NCI-H146 (cell line): ENCODE data around the gene FDX2.
A peak's percentile ranks its signal among the peaks of the same experiment; 100 is the strongest.

ENCODE experiments used
- DNase-seq: peaks from one replicate; lab custom pipeline; 2025; lab: John Stamatoyannopoulos, UW

The FDX2 gene

GRCh38 chr19:10299545-10300458, 16.0 kb downstream of the FDX2 start:
- DNase-seq, result no peak

DNA sequence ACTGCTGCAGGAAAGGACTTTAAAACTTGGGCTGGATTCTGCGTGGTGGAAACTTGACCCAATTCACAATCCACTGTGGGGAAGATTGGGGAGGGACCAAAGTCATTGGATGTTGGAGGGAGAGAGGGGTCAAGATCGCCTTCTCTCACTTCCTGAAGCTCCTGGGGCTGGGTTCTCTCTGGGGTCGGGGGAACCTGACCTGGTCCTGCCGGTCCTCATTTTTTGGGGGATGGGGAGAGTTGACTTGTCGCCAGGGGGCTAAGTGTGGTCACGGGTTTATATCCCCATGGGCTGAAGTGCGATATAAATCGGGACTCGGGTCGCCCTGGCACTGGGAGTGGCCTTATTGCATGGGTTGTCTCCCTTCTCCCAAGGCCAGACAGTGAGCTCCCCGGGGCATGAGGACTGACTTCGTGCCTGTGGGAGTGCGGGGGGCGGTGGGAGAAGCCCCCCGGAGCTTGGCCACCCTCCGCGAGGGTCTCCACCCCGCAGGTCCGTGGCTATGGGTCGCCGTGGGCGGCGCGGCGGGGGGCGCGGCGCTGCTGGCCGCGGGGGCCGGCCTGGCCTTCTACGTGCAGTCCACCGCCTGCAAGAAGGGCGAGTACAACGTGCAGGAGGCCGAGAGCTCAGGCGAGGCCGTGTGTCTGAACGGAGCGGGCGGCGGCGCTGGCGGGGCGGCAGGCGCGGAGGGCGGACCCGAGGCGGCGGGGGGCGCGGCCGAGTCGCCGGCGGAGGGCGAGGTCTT, 19.8 kb downstream of the FDX2 start:
- no peak for DNase-seq

DNA sequence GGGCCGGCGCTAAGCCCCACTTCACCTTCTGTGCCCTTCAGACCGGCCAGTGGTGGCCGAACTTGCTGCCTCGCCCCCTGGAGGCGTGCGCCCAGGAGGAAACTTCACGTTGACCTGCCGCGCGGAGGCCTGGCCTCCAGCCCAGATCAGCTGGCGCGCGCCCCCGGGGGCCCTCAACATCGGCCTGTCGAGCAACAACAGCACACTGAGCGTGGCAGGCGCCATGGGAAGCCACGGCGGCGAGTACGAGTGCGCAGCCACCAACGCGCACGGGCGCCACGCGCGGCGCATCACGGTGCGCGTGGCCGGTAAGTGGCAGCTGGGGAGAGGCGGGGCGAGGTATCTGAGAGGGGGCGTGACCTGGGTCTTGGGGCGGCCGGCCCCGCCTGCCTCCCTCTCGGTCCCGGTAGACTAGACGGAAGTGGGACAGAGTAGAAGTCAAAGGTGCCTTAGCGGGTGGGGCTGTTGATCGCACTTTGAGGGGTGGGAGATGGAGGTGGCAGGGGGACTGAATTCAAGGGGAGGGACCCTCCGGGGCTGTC, 20.4 kb downstream of the FDX2 start:
- DNase-seq, result no peak

GRCh38 chr19:10294368-10294697, 21.5 kb downstream of the FDX2 start:
- no peak for DNase-seq

DNA sequence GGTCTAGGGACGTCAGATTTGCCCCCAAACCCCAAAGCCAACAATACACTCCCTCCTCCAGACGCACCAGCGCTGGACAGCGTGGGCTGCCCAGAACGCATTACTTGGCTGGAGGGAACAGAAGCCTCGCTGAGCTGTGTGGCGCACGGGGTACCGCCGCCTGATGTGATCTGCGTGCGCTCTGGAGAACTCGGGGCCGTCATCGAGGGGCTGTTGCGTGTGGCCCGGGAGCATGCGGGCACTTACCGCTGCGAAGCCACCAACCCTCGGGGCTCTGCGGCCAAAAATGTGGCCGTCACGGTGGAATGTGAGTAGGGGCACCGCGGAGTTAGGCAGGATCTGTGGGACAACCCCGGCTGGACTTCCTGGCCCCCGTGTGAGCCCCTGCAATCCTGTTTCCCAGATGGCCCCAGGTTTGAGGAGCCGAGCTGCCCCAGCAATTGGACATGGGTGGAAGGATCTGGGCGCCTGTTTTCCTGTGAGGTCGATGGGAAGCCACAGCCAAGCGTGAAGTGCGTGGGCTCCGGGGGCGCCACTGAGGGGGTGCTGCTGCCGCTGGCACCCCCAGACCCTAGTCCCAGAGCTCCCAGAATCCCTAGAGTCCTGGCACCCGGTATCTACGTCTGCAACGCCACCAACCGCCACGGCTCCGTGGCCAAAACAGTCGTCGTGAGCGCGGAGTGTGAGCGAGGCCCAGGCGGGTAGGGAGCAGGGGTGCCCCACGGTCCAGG, 22.0 kb downstream of the FDX2 start:
- DNase-seq, result no peak

GRCh38 chr19:10292789-10293636, 22.8 kb downstream of the FDX2 start:
- no peak for DNase-seq

- peak; percentile 85 for DNase-seq
Measured at GRCh38 chr19:10292206-10292788, 23.5 kb downstream of the FDX2 start.

DNA sequence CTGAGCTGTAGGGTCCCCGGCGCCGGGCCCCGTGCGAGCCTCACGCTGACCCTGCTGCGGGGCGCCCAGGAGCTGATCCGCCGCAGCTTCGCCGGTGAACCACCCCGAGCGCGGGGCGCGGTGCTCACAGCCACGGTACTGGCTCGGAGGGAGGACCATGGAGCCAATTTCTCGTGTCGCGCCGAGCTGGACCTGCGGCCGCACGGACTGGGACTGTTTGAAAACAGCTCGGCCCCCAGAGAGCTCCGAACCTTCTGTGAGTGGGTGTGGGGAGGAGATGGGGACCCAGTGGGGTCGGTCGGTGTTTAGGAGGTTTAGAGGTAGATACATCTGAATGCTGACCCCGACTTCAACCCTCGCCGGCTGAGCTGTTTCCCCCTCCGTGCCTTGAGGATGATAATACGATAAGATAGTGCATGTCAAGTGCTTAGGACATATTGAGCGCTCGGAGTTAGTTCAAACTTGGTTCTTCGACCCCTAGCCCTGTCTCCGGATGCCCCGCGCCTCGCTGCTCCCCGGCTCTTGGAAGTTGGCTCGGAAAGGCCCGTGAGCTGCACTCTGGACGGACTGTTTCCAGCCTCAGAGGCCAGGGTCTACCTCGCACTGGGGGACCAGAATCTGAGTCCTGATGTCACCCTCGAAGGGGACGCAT, 24.1 kb downstream of the FDX2 start:
- peak; percentile 54 for DNase-seq

DNA sequence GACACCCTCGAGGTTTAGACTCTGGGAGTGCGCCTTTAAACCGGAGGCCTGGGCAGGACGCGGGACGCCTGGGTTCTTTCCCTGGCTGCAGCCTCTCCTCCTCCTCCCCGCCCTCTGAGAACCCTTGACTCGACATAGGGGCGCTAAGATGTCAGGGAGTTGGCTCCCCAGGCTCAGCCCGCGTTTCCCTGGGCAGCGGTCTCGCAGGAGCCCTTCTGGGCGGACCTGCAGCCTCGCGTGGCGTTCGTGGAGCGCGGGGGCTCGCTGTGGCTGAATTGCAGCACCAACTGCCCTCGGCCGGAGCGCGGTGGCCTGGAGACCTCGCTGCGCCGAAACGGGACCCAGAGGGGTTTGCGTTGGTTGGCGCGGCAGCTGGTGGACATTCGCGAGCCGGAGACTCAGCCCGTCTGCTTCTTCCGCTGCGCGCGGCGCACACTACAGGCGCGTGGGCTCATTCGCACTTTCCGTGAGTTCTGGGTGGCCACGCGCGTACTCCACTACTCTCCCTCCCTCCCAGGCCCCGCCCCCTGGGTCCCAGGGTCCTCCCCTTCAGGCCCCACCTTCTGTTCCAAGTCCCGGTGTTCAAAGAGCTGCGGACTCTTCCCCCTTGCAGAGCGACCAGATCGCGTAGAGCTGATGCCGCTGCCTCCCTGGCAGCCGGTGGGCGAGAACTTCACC, 24.8 kb downstream of the FDX2 start:
- peak; percentile 58 for DNase-seq

DNA sequence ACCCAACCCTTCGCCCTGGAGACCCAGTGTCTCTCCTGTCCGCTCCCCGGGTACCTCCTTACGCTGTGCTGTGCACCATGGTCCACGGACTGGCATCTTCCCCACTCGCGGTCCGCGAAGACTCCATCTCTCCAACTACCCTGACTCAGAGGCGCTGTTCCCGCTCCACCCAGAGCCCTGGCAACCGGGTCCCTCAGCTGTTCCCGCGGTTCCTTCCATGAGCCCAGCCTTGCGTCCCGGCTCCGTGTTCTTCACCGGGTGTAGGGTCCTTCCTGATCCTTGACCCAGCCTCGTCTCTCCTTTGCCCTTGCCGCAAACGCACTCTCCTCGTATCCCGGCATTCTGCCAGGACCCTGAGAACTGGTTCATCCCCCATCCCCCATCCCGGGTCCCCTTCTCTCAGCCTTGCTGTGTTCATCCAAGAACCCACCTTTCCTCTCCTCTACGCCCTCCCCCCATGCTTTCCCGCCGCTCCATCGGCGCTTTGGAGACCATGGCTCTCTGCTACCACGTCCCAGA, 25.4 kb downstream of the FDX2 start:
- peak; percentile 28 for DNase-seq

DNA sequence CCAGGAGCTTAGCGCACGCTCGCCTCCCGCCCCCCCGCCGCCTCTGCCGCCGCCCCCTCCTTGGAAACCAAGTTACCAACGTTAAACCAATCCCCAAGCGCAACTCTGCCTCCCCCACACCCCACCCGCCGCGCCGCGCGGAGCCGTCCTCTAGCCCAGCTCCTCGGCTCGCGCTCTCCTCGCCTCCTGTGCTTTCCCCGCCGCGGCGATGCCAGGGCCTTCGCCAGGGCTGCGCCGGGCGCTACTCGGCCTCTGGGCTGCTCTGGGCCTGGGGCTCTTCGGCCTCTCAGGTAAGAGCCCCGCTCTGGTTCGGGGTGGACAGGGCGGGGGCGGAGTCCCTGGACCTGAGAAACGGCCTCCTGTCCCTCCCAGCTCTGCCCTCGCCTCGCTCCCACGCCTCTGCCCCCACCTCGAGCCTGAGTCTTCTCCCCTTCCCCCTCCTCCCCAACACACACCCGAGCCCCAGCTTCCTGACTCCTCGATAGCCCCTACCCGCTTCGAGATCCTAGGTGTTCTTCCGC, 25.9 kb downstream of the FDX2 start, which contains the start of gene ICAM5:
TSS of gene ICAM5 (plus strand) at position 117 of the 521 bp plus-strand sequence. CDS start at position 209, 92 bp downstream.
- DNase-seq, result peak; percentile 67

DNA sequence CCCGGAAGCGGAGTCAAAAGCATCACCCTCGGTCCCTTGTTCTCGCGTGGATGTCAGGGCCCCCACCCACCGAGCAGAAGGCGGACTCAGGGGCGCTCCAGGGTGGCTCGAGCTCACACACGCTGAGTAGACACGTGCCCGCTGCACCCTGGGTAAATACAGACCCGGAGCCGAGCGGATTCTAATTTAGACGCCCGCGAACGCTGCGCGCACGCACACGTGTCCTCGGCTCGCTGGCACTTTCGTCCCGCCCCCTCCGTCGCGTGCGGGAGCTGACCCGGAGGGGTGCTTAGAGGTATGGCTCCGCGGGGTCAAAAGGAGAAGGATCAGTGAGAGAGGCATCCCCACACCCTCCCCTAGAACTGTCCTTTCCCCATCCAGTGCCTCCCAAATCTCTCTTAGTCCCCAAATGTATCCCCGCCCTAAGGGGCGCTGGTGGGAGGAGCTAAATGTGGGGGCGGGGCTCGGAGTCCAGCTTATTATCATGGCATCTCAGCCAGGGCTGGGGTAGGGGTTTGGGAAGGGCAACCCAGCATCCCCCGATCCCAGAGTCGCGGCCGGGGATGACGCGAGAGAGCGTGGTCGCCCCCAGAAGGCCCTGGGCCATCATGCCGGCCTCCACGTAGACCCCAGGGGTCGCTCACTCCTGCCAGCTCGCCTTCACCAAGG, 26.5 kb downstream of the FDX2 start:
- peak; percentile 80 for DNase-seq

DNA sequence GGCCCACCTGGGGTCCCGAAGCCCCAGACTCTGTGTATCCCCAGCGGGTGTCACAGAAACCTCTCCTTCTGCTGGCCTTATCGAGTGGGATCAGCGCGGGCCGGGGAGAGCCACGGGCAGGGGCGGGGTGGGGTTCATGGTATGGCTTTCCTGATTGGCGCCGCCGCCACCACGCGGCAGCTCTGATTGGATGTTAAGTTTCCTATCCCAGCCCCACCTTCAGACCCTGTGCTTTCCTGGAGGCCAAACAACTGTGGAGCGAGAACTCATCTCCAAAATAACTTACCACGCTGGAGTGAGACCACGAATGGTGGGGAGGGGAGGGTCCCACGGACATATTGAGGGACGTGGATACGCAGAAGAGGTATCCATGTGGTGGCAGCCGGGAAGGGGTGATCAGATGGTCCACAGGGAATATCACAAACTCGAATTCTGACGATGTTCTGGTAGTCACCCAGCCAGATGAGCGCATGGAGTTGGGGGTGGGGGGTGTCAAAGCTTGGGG, 27.1 kb downstream of the FDX2 start:
- DNase-seq, result peak; percentile 70

DNA sequence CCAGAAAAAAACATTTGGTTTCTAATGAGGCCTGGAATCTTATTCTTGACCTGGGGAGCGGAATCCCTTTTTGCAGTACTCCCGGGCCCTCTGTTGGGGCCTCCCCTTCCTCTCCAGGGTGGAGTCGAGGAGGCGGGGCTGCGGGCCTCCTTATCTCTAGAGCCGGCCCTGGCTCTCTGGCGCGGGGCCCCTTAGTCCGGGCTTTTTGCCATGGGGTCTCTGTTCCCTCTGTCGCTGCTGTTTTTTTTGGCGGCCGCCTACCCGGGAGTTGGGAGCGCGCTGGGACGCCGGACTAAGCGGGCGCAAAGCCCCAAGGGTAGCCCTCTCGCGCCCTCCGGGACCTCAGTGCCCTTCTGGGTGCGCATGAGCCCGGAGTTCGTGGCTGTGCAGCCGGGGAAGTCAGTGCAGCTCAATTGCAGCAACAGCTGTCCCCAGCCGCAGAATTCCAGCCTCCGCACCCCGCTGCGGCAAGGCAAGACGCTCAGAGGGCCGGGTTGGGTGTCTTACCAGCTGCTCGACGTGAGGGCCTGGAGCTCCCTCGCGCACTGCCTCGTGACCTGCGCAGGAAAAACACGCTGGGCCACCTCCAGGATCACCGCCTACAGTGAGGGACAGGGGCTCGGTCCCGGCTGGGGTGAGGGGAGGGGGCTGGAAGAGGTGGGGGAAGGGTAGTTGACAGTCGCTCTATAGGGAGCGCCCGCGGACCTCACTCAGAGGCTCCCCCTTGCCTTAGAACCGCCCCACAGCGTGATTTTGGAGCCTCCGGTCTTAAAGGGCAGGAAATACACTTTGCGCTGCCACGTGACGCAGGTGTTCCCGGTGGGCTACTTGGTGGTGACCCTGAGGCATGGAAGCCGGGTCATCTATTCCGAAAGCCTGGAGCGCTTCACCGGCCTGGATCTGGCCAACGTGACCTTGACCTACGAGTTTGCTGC, 28.7 kb downstream of the FDX2 start, which contains the start of gene ICAM4:
TSS of gene ICAM4 (plus strand) at position 153 of the 935 bp plus-strand sequence. CDS start at position 211, 58 bp downstream.
- no peak for DNase-seq

GRCh38 chr19:10285393-10285792, 30.4 kb downstream of the FDX2 start:
- DNase-seq, result no peak

DNA sequence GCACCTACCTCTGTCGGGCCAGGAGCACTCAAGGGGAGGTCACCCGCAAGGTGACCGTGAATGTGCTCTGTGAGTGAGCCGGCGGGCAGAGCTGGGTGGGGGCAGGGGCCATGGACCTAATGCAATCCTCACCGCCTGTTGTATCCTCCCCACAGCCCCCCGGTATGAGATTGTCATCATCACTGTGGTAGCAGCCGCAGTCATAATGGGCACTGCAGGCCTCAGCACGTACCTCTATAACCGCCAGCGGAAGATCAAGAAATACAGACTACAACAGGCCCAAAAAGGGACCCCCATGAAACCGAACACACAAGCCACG, 30.9 kb downstream of the FDX2 start:
- DNase-seq, result no peak
